HEK293T (cell line): Measurements from ENCODE around the gene BTBD7.

Experiments
- CTCF ChIA-PET: fragments of 350-600 bp; formaldehyde crosslinking; extraction: SDS; loops from one replicate; lab custom pipeline; 2021; ENCODE audit warnings: antibody characterized with exemption, inconsistent platforms; lab: Yijun Ruan, JAX
- POLR2A ChIA-PET: fragments of 350-600 bp; formaldehyde crosslinking; extraction: SDS; loops from one replicate; lab custom pipeline; 2020; ENCODE audit warnings: antibody characterized with exemption, inconsistent platforms; lab: Yijun Ruan, JAX
- DNase-seq: peaks from one replicate; pipeline ENCODE4 v3.0.0; 2012; ENCODE audit warnings: mixed read lengths; ENCODE audit errors: extremely low spot score
- ARNT ChIP-seq: fragments of 450-650 bp; IDR thresholded peaks from 2 replicates; pipeline ENCODE4 v1.6.1; 2017; ENCODE audit warnings: mild to moderate bottlenecking
- BHLHE40 ChIP-seq: fragments of 450-650 bp; IDR thresholded peaks from 2 replicates; pipeline ENCODE4 v1.6.1; 2016; ENCODE audit warnings: mild to moderate bottlenecking, moderate library complexity, borderline replicate concordance
- CTBP1 ChIP-seq: fragments of 450-650 bp; IDR thresholded peaks from 2 replicates; pipeline ENCODE4 v1.6.1; 2016; ENCODE audit warnings: borderline replicate concordance
- ELF4 ChIP-seq: fragments of 450-650 bp; IDR thresholded peaks from 2 replicates; pipeline ENCODE4 v1.6.1; 2017; ENCODE audit warnings: antibody characterized with exemption
- FOXA1 ChIP-seq: fragments of 450-650 bp; IDR thresholded peaks from 2 replicates; pipeline ENCODE4 v1.6.1; 2016; ENCODE audit warnings: mild to moderate bottlenecking
- FOXK2 ChIP-seq: fragments of 450-650 bp; IDR thresholded peaks from 2 replicates; pipeline ENCODE4 v1.6.1; 2016; ENCODE audit warnings: mild to moderate bottlenecking
- FOXM1 ChIP-seq: fragments of 450-650 bp; IDR thresholded peaks from 2 replicates; pipeline ENCODE4 v1.6.1; 2017; ENCODE audit warnings: mild to moderate bottlenecking, borderline replicate concordance
- HDGF ChIP-seq: fragments of 450-650 bp; IDR thresholded peaks from 2 replicates; pipeline ENCODE4 v1.6.1; 2017; ENCODE audit warnings: antibody characterized with exemption, borderline replicate concordance
- L3MBTL2 ChIP-seq: fragments of 450-650 bp; conservative IDR thresholded peaks from 2 replicates; pipeline ENCODE4 v1.6.1; 2016; ENCODE audit warnings: mild to moderate bottlenecking
- LEF1 ChIP-seq: fragments of 450-650 bp; IDR thresholded peaks from 2 replicates; pipeline ENCODE4 v1.6.1; 2017; ENCODE audit warnings: mild to moderate bottlenecking, borderline replicate concordance
- NFRKB ChIP-seq: fragments of 450-650 bp; IDR thresholded peaks from 2 replicates; pipeline ENCODE4 v1.6.1; 2016; ENCODE audit warnings: mild to moderate bottlenecking, moderate library complexity
- SP1 ChIP-seq: fragments of 450-650 bp; IDR thresholded peaks from 2 replicates; pipeline ENCODE4 v1.6.1; 2017
- SUZ12 ChIP-seq: fragments of 450-650 bp; IDR thresholded peaks from 2 replicates; pipeline ENCODE4 v1.6.1; 2016; ENCODE audit warnings: mild to moderate bottlenecking
- TARDBP ChIP-seq: fragments of 450-650 bp; IDR thresholded peaks from 2 replicates; pipeline ENCODE4 v1.6.1; 2016
- ZNF384 ChIP-seq: fragments of 450-650 bp; IDR thresholded peaks from 2 replicates; pipeline ENCODE4 v1.6.1; 2016
- TF ChIP-seq, protein P1 (sequence below): fragments of 450-650 bp; IDR thresholded peaks from 2 replicates; pipeline ENCODE4 v1.6.1; 2016

Gene BTBD7

DNA sequence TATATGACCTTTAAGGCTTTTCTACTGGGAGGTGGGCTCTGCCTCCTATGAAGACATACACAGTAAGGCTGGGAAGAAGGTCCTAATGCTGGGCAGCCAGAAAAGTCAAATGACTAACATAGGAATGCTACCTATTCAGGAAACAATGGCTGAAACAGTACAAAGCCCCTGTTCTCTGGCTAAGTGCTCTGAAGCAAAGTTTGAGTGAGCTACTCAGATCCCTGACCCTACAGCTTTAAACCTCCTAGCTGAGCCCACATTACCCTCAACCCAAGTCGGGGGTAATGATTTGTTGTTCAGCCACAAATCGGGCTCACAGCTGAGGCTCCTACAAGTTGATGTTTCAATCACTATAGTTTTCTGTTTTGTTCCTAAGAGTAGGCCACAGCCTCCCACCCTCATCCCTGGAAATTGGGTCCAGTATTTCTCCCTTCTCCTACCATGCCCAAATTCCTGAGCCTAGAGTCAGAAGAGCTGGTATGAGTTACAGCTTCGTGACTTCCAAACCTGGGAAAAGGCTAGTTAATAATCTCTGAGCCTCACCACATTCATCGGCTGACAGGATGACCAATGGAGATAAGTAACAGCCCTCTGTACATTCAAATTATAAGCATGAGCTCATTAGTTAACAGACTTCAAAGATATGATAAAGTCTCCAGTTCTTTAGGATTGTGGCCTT, 46.5 kb downstream of the BTBD7 start:
- no peak for DNase-seq
- POLR2A ChIA-PET = interaction anchor here (1.7 kb wide), 1 partner anchor 9 kb away, joined by 5 read pairs; no protein-coding TSS in a partner anchor
- CTCF ChIA-PET = no interaction called here
- TF ChIP-seq, protein P1, sequence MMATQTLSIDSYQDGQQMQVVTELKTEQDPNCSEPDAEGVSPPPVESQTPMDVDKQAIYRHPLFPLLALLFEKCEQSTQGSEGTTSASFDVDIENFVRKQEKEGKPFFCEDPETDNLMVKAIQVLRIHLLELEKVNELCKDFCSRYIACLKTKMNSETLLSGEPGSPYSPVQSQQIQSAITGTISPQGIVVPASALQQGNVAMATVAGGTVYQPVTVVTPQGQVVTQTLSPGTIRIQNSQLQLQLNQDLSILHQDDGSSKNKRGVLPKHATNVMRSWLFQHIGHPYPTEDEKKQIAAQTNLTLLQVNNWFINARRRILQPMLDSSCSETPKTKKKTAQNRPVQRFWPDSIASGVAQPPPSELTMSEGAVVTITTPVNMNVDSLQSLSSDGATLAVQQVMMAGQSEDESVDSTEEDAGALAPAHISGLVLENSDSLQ = no peak
- TF ChIP-seq SP1 = no peak
- TF ChIP-seq L3MBTL2 = no peak
- TF ChIP-seq LEF1 = no peak
- no peak for TF ChIP-seq SUZ12
- TF ChIP-seq NFRKB = no peak
- TF ChIP-seq BHLHE40 = no peak
- TF ChIP-seq ZNF384 = no peak
- TF ChIP-seq ARNT = no peak
- TF ChIP-seq HDGF = no peak
- TF ChIP-seq ELF4 = no peak
- no peak for TF ChIP-seq FOXA1
- no peak for TF ChIP-seq FOXK2
- TF ChIP-seq TARDBP = no peak
- no peak for TF ChIP-seq FOXM1
- TF ChIP-seq CTBP1 = no peak

DNA sequence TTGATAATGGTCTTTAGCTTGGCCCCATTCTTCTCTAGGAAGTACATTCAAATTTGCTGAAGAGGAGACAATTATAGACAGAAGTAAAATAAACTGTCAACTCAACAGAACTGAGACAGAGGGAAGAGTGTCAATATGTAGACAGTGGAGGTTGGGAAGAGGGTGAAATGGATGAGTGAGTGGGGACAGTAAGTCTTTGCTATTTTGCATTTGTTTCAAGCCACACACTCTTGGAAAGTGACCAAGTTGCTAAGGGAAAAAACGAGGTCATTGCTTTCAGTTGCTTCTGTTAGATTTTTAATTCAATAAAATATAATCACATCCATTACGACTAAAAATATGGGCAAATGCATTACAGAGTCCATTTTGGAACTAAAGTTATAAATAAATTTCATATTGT, 47.8 kb downstream of the BTBD7 start:
- TF ChIP-seq SP1 = no peak
- no peak for TF ChIP-seq FOXK2
- TF ChIP-seq L3MBTL2 = no peak
- TF ChIP-seq ZNF384 = no peak
- TF ChIP-seq, protein P1 = no peak
- no peak for TF ChIP-seq SUZ12
- TF ChIP-seq NFRKB = no peak
- TF ChIP-seq LEF1 = no peak
- TF ChIP-seq ARNT = no peak
- TF ChIP-seq TARDBP = no peak
- TF ChIP-seq HDGF = no peak
- TF ChIP-seq FOXA1 = no peak
- POLR2A ChIA-PET = no interaction called here
- DNase-seq = no peak
- CTCF ChIA-PET = no interaction called here

DNA sequence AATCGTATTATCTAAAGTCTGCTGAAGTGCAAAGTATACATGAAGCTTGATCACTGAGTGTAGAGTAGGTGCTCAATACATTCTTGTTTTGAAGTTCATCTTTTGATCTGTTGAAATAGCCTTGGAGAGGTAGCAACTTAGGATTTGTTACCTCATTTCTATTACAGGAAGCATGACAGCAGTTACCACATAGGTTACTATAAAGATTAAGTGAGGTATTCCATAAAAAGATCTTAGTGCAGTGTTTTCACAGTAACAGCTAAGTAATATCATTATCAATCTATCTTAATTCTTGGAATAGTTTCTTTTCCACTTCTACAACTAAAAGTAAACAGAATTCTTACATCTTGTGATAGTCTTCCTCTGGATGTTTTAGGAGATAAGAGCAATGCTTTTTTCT, 50.9 kb downstream of the BTBD7 start:
- CTCF ChIA-PET = no interaction called here
- TF ChIP-seq ARNT (no peak), NFRKB (no peak), FOXA1 (no peak), LEF1 (no peak), ELF4 (no peak), TARDBP (no peak), SUZ12 (no peak), FOXM1 (no peak)
- DNase-seq = no peak
- POLR2A ChIA-PET = no interaction called here

DNA sequence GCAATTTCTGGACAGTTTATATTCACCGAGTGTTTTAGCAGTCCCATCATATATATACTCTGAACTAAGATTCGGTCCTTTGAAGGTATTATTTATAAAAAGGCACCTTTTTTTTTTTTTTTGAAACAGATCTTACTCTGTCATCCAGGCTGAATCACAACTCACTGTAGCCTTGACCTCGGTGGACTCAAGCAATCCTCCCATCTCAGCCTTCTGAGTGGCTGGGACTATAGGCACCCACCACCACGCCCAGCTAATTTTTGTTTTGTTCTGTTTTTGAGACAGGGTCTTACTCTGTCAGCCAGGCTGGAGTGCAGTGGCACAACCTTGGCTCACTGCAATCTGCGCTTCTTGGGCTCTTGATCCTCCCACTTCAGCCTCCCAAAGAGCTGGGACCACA, 52.1 kb downstream of the BTBD7 start:
- no peak for DNase-seq
- CTCF ChIA-PET = interaction anchor here (0.7 kb wide), 1 partner anchor 565 kb away, joined by 7 read pairs; no protein-coding TSS in a partner anchor
- TF ChIP-seq SUZ12 = no peak
- no peak for TF ChIP-seq L3MBTL2
- TF ChIP-seq FOXK2 = no peak
- TF ChIP-seq HDGF = no peak
- no peak for TF ChIP-seq TARDBP
- TF ChIP-seq FOXM1 = no peak
- no peak for TF ChIP-seq LEF1
- TF ChIP-seq SP1 = no peak
- no peak for TF ChIP-seq BHLHE40
- no peak for TF ChIP-seq ELF4
- no peak for TF ChIP-seq NFRKB
- TF ChIP-seq ZNF384 = no peak
- no peak for TF ChIP-seq FOXA1
- no peak for TF ChIP-seq ARNT
- TF ChIP-seq CTBP1 = no peak
- TF ChIP-seq, protein P1 = no peak
- POLR2A ChIA-PET = no interaction called here

DNA sequence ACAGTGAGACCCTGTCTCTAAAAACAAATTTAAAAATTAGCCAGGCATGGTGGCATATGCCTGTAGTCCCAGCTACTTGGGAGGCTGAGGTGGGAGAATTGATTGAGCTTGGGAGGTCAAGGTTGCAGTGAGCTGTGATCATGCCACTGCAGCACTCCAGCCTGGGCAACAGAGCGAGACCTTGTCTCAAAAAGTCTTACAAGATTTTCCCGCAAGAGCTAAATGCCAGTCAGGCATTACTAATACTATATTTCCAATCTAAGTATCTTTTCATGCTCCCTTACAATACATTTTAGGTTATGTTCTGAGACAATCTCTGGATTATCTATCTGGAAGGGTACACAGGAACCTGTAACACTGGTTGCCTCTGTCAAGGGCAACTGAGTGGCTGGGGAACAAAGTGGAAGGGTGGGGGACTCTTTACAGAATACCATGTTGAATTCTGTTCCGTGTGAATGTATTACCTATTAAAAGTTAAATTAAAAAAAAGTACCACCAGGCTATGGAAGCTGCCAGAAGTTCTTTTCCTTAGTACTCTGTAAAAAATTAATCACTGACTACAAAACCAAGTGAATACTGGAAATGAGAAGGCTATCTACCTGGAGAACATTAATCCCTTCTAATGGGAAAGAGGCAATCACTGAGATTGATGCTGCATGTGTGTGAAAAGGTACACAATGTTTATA, 56.7 kb downstream of the BTBD7 start:
- ChIA-PET POLR2A (no interaction called here), CTCF (no interaction called here)
- TF ChIP-seq CTBP1 (no peak), LEF1 (no peak), BHLHE40 (no peak), ARNT (no peak), FOXM1 (no peak), FOXK2 (no peak), HDGF (no peak), FOXA1 (no peak), ZNF384 (no peak), SUZ12 (no peak)
- TF ChIP-seq, protein P1 = no peak
- no peak for DNase-seq
